ENCODE results near the gene NDUFA6.

The NDUFA6 gene

DNA sequence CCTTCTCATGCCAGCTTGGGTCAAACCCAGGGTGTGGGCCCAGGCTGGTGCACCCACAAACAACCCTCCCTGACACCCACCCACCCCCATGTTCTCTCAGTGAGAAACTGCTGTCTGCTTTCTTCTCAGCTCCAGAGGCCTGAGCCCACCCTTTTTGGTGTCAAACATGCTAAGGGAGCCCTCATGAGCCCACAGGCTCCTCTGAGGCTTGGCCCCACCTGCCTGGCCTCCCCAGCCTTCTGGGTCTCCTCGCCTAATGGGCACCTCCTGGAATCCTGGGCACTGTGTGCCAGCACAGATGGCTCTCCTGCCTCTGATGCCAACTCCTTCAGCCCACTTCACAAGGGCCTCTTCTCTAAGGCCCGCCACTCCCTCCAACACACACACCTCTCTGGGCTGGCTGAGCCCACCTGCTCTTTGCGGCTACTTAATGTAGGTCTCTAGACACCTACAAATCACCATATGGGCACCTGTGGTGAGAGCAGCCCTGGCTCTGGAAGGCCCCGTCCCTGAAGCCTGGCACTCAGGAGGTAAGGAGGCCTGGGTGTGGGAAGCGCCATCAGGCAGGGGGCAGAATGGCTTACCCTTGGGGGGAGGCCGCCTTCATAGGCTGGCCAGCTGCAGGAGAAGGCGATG lies 24.3 kb downstream of the NDUFA6 start:
- Histone ChIP-seq H3K4me1 (ENCODE audit: control extremely low read depth in 1 of 4, control insufficient read depth in 4 of 4, insufficient read depth in 4 of 4, low read length in 3 of 4) (peaks cover 5 to 19% (median 17%) of the 10 kb centered on the region in 4 experiments), H3K4me3 (ENCODE audit: control insufficient read depth in 1 of 7, extremely low read depth in 1 of 7, insufficient read depth in 4 of 7, low read depth in 2 of 7, low read length in 6 of 7) (no peak overlapping the region), H3K27me3 (replicated peaks in 2 of 5; ENCODE audit: control insufficient read depth in 4 of 5, insufficient read depth in 5 of 5, low read length in 4 of 5) (no peaks in the 10 kb centered on the region), H3K27ac (ENCODE audit: insufficient read depth in 1 of 2, low read depth in 1 of 2, low read length in 2 of 2, poor library complexity in 1 of 2, severe bottlenecking in 2 of 2) (no peak overlapping the region), H3K9me3 (ENCODE audit: control extremely low read depth in 1 of 5, control insufficient read depth in 4 of 5, insufficient read depth in 2 of 5, low read depth in 1 of 5, low read length in 4 of 5) (no peaks in the 10 kb centered on the region), H3K36me3 (ENCODE audit: control insufficient read depth in 4 of 4, insufficient read depth in 4 of 4, low read length in 3 of 4) (peaks cover 2 to 46% (median 30%) of the 10 kb centered on the region in 4 experiments)
- ChIA-PET POLR2A (no interaction called here), CTCF (interaction anchor here (1.2 kb wide), 1 partner anchor 15 kb away, joined by 3 read pairs; no protein-coding TSS in a partner anchor)
- DNase-seq = no peak
- WGBS (ENCODE audit: insufficient coverage) = 100% methylated on average over 5 of the region's 7 CpGs

DNA sequence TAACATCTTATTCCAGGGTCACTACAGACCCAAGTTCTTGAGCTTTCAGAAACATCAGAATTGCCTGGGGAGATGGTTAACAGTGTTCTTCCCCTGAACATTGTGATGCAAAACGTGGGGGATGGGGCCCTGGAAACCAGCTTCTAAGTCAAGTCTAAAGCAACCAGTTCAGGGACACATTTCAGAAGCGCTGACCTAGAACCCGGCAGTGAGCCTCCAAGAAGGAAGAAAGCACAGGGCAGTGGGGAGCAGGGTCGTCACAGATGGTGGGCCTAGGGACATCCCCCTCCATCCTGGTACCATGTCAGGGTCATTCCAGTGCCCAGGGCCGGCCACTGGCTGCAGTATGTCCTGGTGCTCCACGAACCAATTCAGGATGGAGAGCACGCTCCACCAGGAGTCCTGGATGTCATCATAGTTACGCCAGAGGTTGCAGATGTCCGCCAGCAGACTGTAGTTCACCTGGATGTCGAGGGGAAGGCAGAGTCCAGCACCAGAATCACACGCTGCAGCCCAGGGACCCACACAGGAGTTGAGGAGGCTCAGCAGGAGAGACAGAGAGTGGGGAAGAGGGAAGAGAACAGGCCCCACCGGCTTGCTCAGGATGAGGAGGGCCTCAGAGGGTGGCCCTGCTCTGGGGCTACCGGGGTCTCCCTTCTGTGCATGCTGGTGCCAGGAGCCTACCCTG lies 25.0 kb downstream of the NDUFA6 start:
- H3K4me1 ChIP-seq (ENCODE audit: control extremely low read depth in 1 of 4, control insufficient read depth in 4 of 4, insufficient read depth in 4 of 4, low read length in 3 of 4) = peaks cover 5 to 13% (median 11%) of the 10 kb centered on the region in 4 experiments
- no peak overlapping the region for H3K4me3 ChIP-seq (ENCODE audit: control insufficient read depth in 1 of 7, extremely low read depth in 1 of 7, insufficient read depth in 4 of 7, low read depth in 2 of 7, low read length in 6 of 7)
- POLR2A ChIA-PET = no interaction called here
- WGBS (ENCODE audit: insufficient coverage) = 96% methylated on average over 13 of the region's 13 CpGs
- H3K27ac ChIP-seq (ENCODE audit: insufficient read depth in 1 of 2, low read depth in 1 of 2, low read length in 2 of 2, poor library complexity in 1 of 2, severe bottlenecking in 2 of 2) = no peak overlapping the region
- no peaks in the 10 kb centered on the region for H3K27me3 ChIP-seq (replicated peaks in 2 of 5; ENCODE audit: control insufficient read depth in 4 of 5, insufficient read depth in 5 of 5, low read length in 4 of 5)
- H3K9me3 ChIP-seq (ENCODE audit: control extremely low read depth in 1 of 5, control insufficient read depth in 4 of 5, insufficient read depth in 2 of 5, low read depth in 1 of 5, low read length in 4 of 5) = no peaks in the 10 kb centered on the region
- CTCF ChIA-PET = interaction anchor here (1.1 to 1.2 kb wide), 2 partner anchors 14 to 38 kb away, joined by 3 to 4 read pairs; no protein-coding TSS in a partner anchor
- DNase-seq = no peak
- H3K36me3 ChIP-seq (ENCODE audit: control insufficient read depth in 4 of 4, insufficient read depth in 4 of 4, low read length in 3 of 4) = peaks cover 3 to 53% (median 37%) of the 10 kb centered on the region in 4 experiments

DNA sequence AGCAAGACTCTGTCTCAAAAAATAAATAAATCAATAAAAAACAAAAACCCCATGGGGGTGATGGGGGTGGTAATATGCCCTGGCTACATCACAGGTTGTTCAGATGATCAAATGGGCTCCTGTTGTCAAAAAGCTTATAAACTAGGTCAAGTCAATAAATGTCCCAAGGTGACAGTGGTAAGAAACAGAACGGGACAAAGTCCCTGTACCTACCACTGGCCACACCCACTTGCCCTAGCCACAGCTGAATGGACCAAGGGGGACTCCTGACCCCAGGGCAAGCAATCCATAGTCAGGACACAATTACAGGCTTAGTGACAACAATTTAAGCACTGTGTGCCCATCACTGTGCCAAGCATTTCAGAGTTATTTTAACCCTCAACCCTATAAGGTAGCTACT lies 25.9 kb downstream of the NDUFA6 start:
- POLR2A ChIA-PET = no interaction called here
- peaks cover 7 to 63% (median 45%) of the 10 kb centered on the region in 4 experiments for H3K36me3 ChIP-seq (ENCODE audit: control insufficient read depth in 4 of 4, insufficient read depth in 4 of 4, low read length in 3 of 4)

DNA sequence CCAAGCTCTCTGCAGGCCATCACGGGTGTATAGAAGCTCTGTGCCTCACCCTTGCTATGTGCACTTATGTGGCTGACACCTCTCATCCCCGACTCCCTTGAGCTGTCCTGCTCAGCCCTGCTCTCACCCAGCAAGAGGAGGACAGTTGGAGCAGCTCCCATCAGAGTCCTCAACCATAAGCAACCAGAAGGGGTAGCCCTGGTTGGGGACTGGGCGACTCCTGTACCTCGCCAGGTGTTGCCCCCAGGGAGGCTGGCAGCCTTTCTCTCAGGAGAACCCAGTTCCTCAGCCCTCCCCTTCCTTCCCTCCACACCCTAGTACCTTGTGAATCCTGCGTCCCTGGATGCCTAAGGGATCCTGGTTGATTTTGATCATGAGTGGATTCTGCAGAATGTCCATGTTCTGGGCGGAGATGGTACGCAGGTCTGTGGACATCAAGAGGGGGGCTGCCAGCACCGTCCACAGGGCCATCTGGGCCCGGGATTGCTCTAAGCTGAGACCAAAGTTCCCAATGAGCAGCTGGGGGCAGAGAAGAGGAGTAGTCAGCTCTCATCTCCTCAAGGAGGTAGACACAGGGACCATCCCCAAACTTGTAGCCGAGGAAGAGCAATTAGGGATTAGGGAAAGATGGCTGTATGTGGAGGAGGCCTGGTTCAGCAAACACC lies 27.9 kb downstream of the NDUFA6 start:
- H3K27ac ChIP-seq (ENCODE audit: insufficient read depth in 1 of 2, low read depth in 1 of 2, low read length in 2 of 2, poor library complexity in 1 of 2, severe bottlenecking in 2 of 2) = no peak overlapping the region
- POLR2A ChIA-PET = no interaction called here
- peaks cover 0 to 6% (median 5%) of the 10 kb centered on the region in 5 experiments for H3K9me3 ChIP-seq (ENCODE audit: control extremely low read depth in 1 of 5, control insufficient read depth in 4 of 5, insufficient read depth in 2 of 5, low read depth in 1 of 5, low read length in 4 of 5)
- no peak for DNase-seq
- H3K36me3 ChIP-seq (ENCODE audit: control insufficient read depth in 4 of 4, insufficient read depth in 4 of 4, low read length in 3 of 4) = peaks cover 5 to 72% (median 44%) of the 10 kb centered on the region in 4 experiments
- H3K27me3 ChIP-seq (replicated peaks in 2 of 5; ENCODE audit: control insufficient read depth in 4 of 5, insufficient read depth in 5 of 5, low read length in 4 of 5) = no peaks in the 10 kb centered on the region
- WGBS (ENCODE audit: insufficient coverage) = 100% methylated on average over 8 of the region's 10 CpGs
- H3K4me1 ChIP-seq (ENCODE audit: control extremely low read depth in 1 of 4, control insufficient read depth in 4 of 4, insufficient read depth in 4 of 4, low read length in 3 of 4) = no peaks in the 10 kb centered on the region
- H3K4me3 ChIP-seq (ENCODE audit: control insufficient read depth in 1 of 7, extremely low read depth in 1 of 7, insufficient read depth in 4 of 7, low read depth in 2 of 7, low read length in 6 of 7) = no peak overlapping the region
- CTCF ChIA-PET = no interaction called here

More for the DNA sequence above, 25.9 kb downstream of the NDUFA6 start:
- Histone ChIP-seq H3K27ac (ENCODE audit: insufficient read depth in 1 of 2, low read depth in 1 of 2, low read length in 2 of 2, poor library complexity in 1 of 2, severe bottlenecking in 2 of 2) (no peak overlapping the region), H3K27me3 (replicated peaks in 2 of 5; ENCODE audit: control insufficient read depth in 4 of 5, insufficient read depth in 5 of 5, low read length in 4 of 5) (no peaks in the 10 kb centered on the region), H3K4me1 (ENCODE audit: control extremely low read depth in 1 of 4, control insufficient read depth in 4 of 4, insufficient read depth in 4 of 4, low read length in 3 of 4) (peaks cover 1 to 4% (median 2%) of the 10 kb centered on the region in 4 experiments), H3K9me3 (ENCODE audit: control extremely low read depth in 1 of 5, control insufficient read depth in 4 of 5, insufficient read depth in 2 of 5, low read depth in 1 of 5, low read length in 4 of 5) (no peaks in the 10 kb centered on the region), H3K4me3 (ENCODE audit: control insufficient read depth in 1 of 7, extremely low read depth in 1 of 7, insufficient read depth in 4 of 7, low read depth in 2 of 7, low read length in 6 of 7) (no peak overlapping the region)
- no peak for DNase-seq
- CTCF ChIA-PET = interaction anchor here (1.1 kb wide), 1 partner anchor 39 kb away, joined by 4 read pairs; no protein-coding TSS in a partner anchor
- WGBS (ENCODE audit: insufficient coverage) = 100% methylated on average over 1 of the region's 1 CpG

DNA sequence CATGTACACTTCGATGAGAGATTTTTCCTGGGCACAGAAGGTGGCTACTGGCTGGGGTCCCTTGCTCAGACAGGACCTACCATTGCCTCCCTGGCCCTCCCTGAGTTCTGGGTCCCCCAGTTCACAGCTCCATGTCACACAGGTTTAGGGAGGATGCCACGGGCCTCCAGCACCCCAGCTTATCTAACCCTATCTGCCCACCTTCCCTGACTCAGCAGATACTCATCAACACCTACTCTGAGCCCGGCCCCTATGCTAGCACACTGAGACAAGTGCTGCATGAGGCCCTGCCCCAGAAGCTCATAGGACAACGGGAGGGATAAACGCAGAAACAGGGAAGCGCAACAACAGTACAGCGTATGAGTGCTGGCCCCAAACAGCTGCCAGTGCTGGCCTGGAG lies 29.5 kb downstream of the NDUFA6 start:
- ChIA-PET POLR2A (no interaction called here), CTCF (no interaction called here)
- peaks cover 0 to 15% (median 11%) of the 10 kb centered on the region in 5 experiments for H3K9me3 ChIP-seq (ENCODE audit: control extremely low read depth in 1 of 5, control insufficient read depth in 4 of 5, insufficient read depth in 2 of 5, low read depth in 1 of 5, low read length in 4 of 5)
- no peaks in the 10 kb centered on the region for H3K4me1 ChIP-seq (ENCODE audit: control extremely low read depth in 1 of 4, control insufficient read depth in 4 of 4, insufficient read depth in 4 of 4, low read length in 3 of 4)
- H3K36me3 ChIP-seq (ENCODE audit: control insufficient read depth in 4 of 4, insufficient read depth in 4 of 4, low read length in 3 of 4) = peaks cover 5 to 56% (median 32%) of the 10 kb centered on the region in 4 experiments
- no peak overlapping the region for H3K27ac ChIP-seq (ENCODE audit: insufficient read depth in 1 of 2, low read depth in 1 of 2, low read length in 2 of 2, poor library complexity in 1 of 2, severe bottlenecking in 2 of 2)
- DNase-seq = no peak
- no peaks in the 10 kb centered on the region for H3K27me3 ChIP-seq (replicated peaks in 2 of 5; ENCODE audit: control insufficient read depth in 4 of 5, insufficient read depth in 5 of 5, low read length in 4 of 5)
- H3K4me3 ChIP-seq (ENCODE audit: control insufficient read depth in 1 of 7, extremely low read depth in 1 of 7, insufficient read depth in 4 of 7, low read depth in 2 of 7, low read length in 6 of 7) = no peak overlapping the region
- WGBS (ENCODE audit: insufficient coverage) = 94% methylated on average over 6 of the region's 7 CpGs

DNA sequence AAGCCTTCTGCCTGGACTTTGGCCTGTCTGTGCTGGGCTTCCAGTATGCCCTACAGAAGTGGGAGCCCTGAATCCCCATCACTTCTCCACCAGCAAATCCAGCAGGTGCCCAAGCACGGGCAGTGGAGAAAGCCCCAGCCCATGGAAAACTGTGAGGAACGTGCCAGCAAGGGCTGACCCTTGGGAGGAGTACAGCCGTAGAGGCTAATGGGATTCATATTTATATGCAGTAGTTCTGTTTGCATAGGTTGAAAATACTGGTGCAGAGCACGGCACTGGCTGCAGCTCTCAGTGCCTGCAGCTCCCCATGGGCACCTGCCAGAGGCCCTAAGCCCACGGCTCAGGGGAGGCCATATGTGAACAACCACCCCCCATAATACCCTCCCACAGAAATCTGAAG lies 30.1 kb downstream of the NDUFA6 start:
- Histone ChIP-seq H3K27ac (ENCODE audit: insufficient read depth in 1 of 2, low read depth in 1 of 2, low read length in 2 of 2, poor library complexity in 1 of 2, severe bottlenecking in 2 of 2) (no peak overlapping the region), H3K4me3 (ENCODE audit: control insufficient read depth in 1 of 7, extremely low read depth in 1 of 7, insufficient read depth in 4 of 7, low read depth in 2 of 7, low read length in 6 of 7) (no peak overlapping the region), H3K9me3 (ENCODE audit: control extremely low read depth in 1 of 5, control insufficient read depth in 4 of 5, insufficient read depth in 2 of 5, low read depth in 1 of 5, low read length in 4 of 5) (peaks cover 0 to 18% (median 11%) of the 10 kb centered on the region in 5 experiments), H3K27me3 (replicated peaks in 2 of 5; ENCODE audit: control insufficient read depth in 4 of 5, insufficient read depth in 5 of 5, low read length in 4 of 5) (no peaks in the 10 kb centered on the region), H3K36me3 (ENCODE audit: control insufficient read depth in 4 of 4, insufficient read depth in 4 of 4, low read length in 3 of 4) (peaks cover 5 to 52% (median 30%) of the 10 kb centered on the region in 4 experiments), H3K4me1 (ENCODE audit: control extremely low read depth in 1 of 4, control insufficient read depth in 4 of 4, insufficient read depth in 4 of 4, low read length in 3 of 4) (no peaks in the 10 kb centered on the region)
- CTCF ChIA-PET = no interaction called here
- 94% methylated on average over 2 of the region's 5 CpGs for WGBS (ENCODE audit: insufficient coverage)
- DNase-seq = no peak
- POLR2A ChIA-PET = interaction anchor here (0.5 kb wide), 1 partner anchor 379 kb away, joined by 3 read pairs; no protein-coding TSS in a partner anchor
